Measurements from ENCODE around the gene MEX3A.

DNA sequence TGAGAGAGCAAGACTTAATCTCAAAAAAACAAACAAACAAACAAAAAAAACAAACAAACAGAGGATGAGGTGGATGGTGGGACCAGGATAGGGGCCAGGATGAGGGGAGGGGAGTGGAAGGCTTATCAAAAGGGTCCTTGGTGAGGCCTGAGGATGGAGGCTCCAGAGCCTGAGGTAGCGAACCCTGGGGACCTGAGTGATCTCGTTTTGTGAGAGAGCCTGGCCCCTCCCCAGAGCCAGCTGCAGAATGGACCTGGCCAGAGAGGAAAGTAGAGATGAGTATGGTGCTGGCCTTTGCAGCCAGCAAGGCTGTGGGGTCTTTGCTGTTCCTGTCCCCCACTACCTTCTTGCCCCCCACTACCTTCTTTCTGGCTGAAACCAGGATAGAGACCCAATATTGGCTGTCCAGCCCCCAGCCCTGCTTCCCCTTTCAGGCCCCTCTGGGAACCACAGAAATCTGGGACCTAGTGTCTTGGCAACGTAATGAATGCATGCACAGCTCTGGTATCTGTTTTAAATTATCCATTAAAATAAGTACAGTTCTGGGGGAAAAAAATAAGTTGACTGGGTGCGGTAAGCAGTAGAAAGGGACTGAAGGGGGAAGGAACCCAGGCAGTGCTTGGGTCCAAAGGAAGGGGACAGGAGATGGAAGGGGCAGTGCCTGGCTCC lies 31.2 kb upstream of the MEX3A start:
- TF ChIP-seq, protein P1, sequence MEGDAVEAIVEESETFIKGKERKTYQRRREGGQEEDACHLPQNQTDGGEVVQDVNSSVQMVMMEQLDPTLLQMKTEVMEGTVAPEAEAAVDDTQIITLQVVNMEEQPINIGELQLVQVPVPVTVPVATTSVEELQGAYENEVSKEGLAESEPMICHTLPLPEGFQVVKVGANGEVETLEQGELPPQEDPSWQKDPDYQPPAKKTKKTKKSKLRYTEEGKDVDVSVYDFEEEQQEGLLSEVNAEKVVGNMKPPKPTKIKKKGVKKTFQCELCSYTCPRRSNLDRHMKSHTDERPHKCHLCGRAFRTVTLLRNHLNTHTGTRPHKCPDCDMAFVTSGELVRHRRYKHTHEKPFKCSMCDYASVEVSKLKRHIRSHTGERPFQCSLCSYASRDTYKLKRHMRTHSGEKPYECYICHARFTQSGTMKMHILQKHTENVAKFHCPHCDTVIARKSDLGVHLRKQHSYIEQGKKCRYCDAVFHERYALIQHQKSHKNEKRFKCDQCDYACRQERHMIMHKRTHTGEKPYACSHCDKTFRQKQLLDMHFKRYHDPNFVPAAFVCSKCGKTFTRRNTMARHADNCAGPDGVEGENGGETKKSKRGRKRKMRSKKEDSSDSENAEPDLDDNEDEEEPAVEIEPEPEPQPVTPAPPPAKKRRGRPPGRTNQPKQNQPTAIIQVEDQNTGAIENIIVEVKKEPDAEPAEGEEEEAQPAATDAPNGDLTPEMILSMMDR (optimal IDR thresholded peaks at IDR 0.05 in 1 of 3, IDR thresholded peaks at IDR 0.05 in 1 of 3, conservative IDR thresholded peaks at IDR 0.05 in 1 of 3; ENCODE audit: extremely low read depth in 1 of 3, insufficient read depth in 2 of 3, low read length in 3 of 3), result no peak
- TF ChIP-seq EZH2 (IDR thresholded peaks at IDR 0.05; ENCODE audit: low read length), result no peak

Data from keratinocyte (primary cell).